ENCODE measurements around the gene PACRG. TPM values are rescaled to one million over a fixed set of nuclear protein-coding genes. Genes with fewer than 3 reads are reported as not detected.

Gene PACRG
- total and polyA plus RNA-seq, 10 of the 15 experiments (the other 5 are each of a cell fraction or from before 2014, with no cell fraction given), result not detected

DNA sequence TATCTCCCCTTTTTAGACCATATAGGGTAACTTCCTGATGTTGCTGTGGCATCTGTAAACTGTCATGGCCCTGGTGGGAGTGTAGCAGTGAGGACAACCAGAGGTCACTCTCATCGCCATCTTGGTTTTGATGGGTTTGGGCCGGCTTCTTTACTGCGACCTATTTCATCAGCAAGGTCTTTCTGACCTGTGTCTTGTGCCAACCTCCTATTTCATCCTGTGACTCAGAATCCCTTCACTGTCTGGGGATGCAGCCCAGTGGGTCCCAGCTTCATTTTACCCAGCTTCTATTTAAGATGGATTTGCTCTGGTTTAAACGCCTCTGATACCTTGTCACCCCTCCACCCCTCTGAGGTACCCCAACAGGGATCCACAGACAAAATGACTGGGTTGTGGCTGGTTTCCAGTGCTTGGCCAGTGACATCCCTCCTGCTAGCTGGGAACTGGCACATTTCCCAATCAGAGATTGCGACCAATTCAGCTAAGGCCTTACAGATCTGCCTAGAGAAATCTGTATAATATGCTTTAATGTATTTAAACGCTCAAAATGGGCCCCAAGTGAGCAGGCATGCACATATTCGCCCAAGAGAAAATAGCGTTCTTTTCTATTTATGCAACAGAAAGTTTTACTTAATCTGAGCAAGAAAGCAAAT, 371.2 kb downstream of the PACRG start (continued):
- TF ChIP-seq CUX1 (IDR thresholded peaks at IDR 0.05; ENCODE audit: insufficient replicate concordance, low read depth, low read length) (no peak), SUZ12 (IDR thresholded peaks at IDR 0.05; ENCODE audit: unreplicated experiment) (no peak), YY1 (IDR thresholded peaks at IDR 0.05; ENCODE audit: low read depth, low read length) (no peak), FOS (IDR thresholded peaks at IDR 0.05; ENCODE audit: borderline replicate concordance, extremely low read depth, insufficient read length) (no peak)
- TF ChIP-seq, protein P1, sequence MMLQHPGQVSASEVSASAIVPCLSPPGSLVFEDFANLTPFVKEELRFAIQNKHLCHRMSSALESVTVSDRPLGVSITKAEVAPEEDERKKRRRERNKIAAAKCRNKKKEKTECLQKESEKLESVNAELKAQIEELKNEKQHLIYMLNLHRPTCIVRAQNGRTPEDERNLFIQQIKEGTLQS (IDR thresholded peaks at IDR 0.05; ENCODE audit: borderline replicate concordance, extremely low read depth, low read depth, low read length), result no peak

DNA sequence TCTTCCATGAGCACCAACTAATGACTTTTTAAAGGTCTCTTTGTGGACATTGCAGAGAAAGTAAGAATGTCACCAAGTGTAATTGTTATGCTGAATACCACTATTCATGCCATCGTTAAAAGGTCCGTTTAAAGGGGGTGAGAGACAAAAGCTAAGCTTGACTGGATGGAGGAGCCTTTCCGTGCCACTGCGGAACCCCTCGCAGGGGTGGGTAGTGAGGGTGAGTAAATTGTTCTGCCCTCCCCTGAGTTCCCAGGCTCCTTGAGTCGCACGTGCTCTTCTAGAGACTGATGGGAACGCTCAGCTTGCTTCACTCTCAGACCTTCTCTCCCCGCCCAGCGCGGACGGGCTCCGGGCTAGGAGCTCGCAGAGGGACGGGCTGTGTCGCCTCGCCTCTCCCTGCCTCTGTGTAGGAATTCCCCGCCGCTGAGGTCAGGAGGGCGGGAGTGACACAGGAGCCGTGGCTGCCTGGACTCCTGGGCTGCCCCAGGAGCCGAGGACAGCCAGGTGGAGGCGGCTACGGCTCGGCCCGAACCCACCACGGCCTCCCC, 371.9 kb downstream of the PACRG start:
- H4K20me1 ChIP-seq (ENCODE audit: control insufficient read depth, insufficient read depth), result no peaks in the 10 kb centered on the region
- no peak for DNase-seq (ENCODE audit: low read depth, low spot score)
- ChIA-PET SMC1A (ENCODE audit: uncharacterized antibody, unreplicated experiment) (interaction anchor here (0.6 to 0.8 kb wide), 2 partner anchors 15 to 994 kb away, joined by 3 read pairs; no protein-coding TSS in a partner anchor), RAD21 (ENCODE audit: unreplicated experiment) (no interaction called here), POLR2A (no interaction called here), CTCF (no interaction called here)
- no peak overlapping the region for H3K4me3 ChIP-seq
- in situ Hi-C loops (cut with MboI), result no loop called here
- BruUV-seq (replicated peaks), result no TSS peak
- no peak overlapping the region for H3K27ac ChIP-seq (ENCODE audit: control insufficient read depth, insufficient read depth)
- no peaks in the 10 kb centered on the region; a peak in 1 of 4 replicates for H3K27me3 ChIP-seq (replicated peaks in 1 of 2; ENCODE audit: control insufficient read depth in 2 of 2, insufficient read depth in 2 of 2, low read length in 1 of 2)
- H3K9me3 ChIP-seq (replicated peaks; ENCODE audit: control insufficient read depth, insufficient read depth, low read length), result no peaks in the 10 kb centered on the region
- H3K9ac ChIP-seq (ENCODE audit: control insufficient read depth, insufficient read depth, low read length), result no peak overlapping the region
- no peaks in the 10 kb centered on the region for H3K79me2 ChIP-seq (ENCODE audit: control insufficient read depth, insufficient read depth, low read length)
- TF ChIP-seq SIX5 (IDR thresholded peaks at IDR 0.05; ENCODE audit: low read depth, low read length, severe bottlenecking) (no peak), EZH2 (IDR thresholded peaks at IDR 0.05; ENCODE audit: borderline replicate concordance, control insufficient read depth, low read depth, low read length) (no peak), SP1 (IDR thresholded peaks at IDR 0.05; ENCODE audit: low read depth, low read length) (no peak)
- no peaks in the 10 kb centered on the region for H3K36me3 ChIP-seq (ENCODE audit: control insufficient read depth in 2 of 2, insufficient read depth in 2 of 2, low read length in 1 of 2)
- no peak for FAIRE-seq
- no peak overlapping the region for H3K4me2 ChIP-seq (ENCODE audit: control insufficient read depth, insufficient read depth)
- no peak overlapping the region for H2AFZ ChIP-seq (ENCODE audit: control insufficient read depth, low read depth, low read length)
- ATAC-seq, result no peak
- WGBS (ENCODE audit: insufficient coverage, insufficient replicate concordance, low lambda C conversion rate, missing lambda C conversion rate), result 62% methylated on average over 21 of the region's 27 CpGs
- intact Hi-C loops (cut with micrococcal nuclease; ENCODE audit: unreplicated experiment), result no loop called here
- no peaks in the 10 kb centered on the region for H3K4me1 ChIP-seq (ENCODE audit: control insufficient read depth, insufficient read depth, low read length)
